Hepatocyte (in vitro differentiated cells): Measurements from ENCODE around the gene SAPCD2. TPM values are rescaled to one million over a fixed set of nuclear protein-coding genes. Genes with fewer than 3 reads are reported as not detected.
"Not testable (repeated sequence)": the region's sequence is repeated elsewhere in the genome, so short reads cannot be mapped to it uniquely, and the experiment has no call there.

Experiments
- DNase-seq: peaks from one replicate; pipeline ENCODE4 v3.0.0-alpha.2; 2016; ENCODE audit warnings: low spot score
- H2AFZ ChIP-seq: fragments of 200-600 bp; sonication (generic); 2 replicates; pipeline ENCODE4 v1.6.0; 2016; ENCODE audit warnings: antibody characterized with exemption, mild to moderate bottlenecking
- H3K27ac ChIP-seq: fragments of 200-600 bp; sonication (generic); 2 replicates; pipeline ENCODE4 v1.5.1; 2016; ENCODE audit warnings: mild to moderate bottlenecking
- H3K27me3 ChIP-seq: fragments of 200-600 bp; sonication (generic); 2 replicates; pipeline ENCODE4 v1.6.1; 2016
- H3K36me3 ChIP-seq: fragments of 200-600 bp; sonication (generic); replicated peaks from 2 replicates; pipeline ENCODE4 v1.5.1; 2016; ENCODE audit warnings: low read depth; ENCODE audit not compliant: insufficient read depth
- H3K4me1 ChIP-seq: fragments of 200-600 bp; sonication (generic); 2 replicates; pipeline ENCODE4 v1.5.1; 2016; ENCODE audit warnings: mild to moderate bottlenecking, moderate library complexity; ENCODE audit not compliant: insufficient read depth
- H3K4me2 ChIP-seq: fragments of 200-600 bp; sonication (generic); 2 replicates; pipeline ENCODE4 v1.6.0; 2016
- H3K4me3 ChIP-seq: fragments of 200-600 bp; sonication (generic); 2 replicates; pipeline ENCODE4 v1.5.1; 2016; ENCODE audit warnings: mild to moderate bottlenecking
- H3K79me2 ChIP-seq: fragments of 200-600 bp; sonication (generic); 2 replicates; pipeline ENCODE4 v1.6.0; 2017; ENCODE audit warnings: mild to moderate bottlenecking
- H3K9me2 ChIP-seq: fragments of 200-600 bp; sonication (generic); replicated peaks from 2 replicates; pipeline ENCODE4 v1.6.0; 2017; ENCODE audit warnings: mild to moderate bottlenecking; ENCODE audit not compliant: insufficient read depth
- H3K9me3 ChIP-seq: fragments of 200-600 bp; sonication (generic); 2 replicates; pipeline ENCODE4 v1.5.1; 2016; ENCODE audit warnings: low read depth, mild to moderate bottlenecking
- H4K20me1 ChIP-seq: fragments of 200-600 bp; sonication (generic); 2 replicates; pipeline ENCODE4 v1.6.0; 2016; ENCODE audit warnings: mild to moderate bottlenecking; ENCODE audit not compliant: insufficient read depth, poor library complexity, severe bottlenecking
- CTCF ChIP-seq: fragments of 200-600 bp; sonication (generic); IDR thresholded peaks from 2 replicates; pipeline ENCODE4 v1.5.1; 2016; ENCODE audit warnings: antibody characterized with exemption, mild to moderate bottlenecking; ENCODE audit not compliant: poor library complexity
- EZH2 ChIP-seq: fragments of 200-600 bp; sonication (generic); IDR thresholded peaks from 2 replicates; pipeline ENCODE4 v1.6.1; 2016; ENCODE audit warnings: antibody characterized with exemption, mild to moderate bottlenecking, borderline replicate concordance
- EZH2phosphoT487 ChIP-seq: fragments of 200-600 bp; sonication (generic); IDR thresholded peaks from one replicate; pipeline ENCODE4 v1.6.1; 2018; ENCODE audit warnings: antibody characterized with exemption, mild to moderate bottlenecking, low read depth, moderate library complexity; ENCODE audit not compliant: unreplicated experiment, severe bottlenecking
- WGBS: methylation state at CpG from one replicate; pipeline ENCODE4 v1.1.6; 2016; ENCODE audit warnings: low lambda C conversion rate; ENCODE audit errors: missing lambda C conversion rate; 5-methylcytosine and 5-hydroxymethylcytosine counted together
- polyA plus RNA-seq: library from polyadenylated mRNA; unstranded; fragments of >200 nt; fragmentation: Nextera tagmentation; extraction: Ambion mirVana; gene quantifications from 2 replicates; pipeline ENCODE4 v1.2.1, GENCODE V29; 2016
- total RNA-seq: library from RNA; depleted of rRNA; stranded (reverse); fragments of >200 nt; gene quantifications from 2 replicates; pipeline ENCODE4 v1.2.3, GENCODE V29; 2014

Gene SAPCD2
- total and polyA plus RNA-seq, 2 experiments from 2014 or later = 4.8 to 7.5 TPM

GRCh38 chr9:137064027-137064879, 6.1 kb downstream of the SAPCD2 start:
- TF ChIP-seq EZH2phosphoT487 = no peak
- TF ChIP-seq EZH2 = no peak
- TF ChIP-seq CTCF = peak; percentile 89
- H3K27ac ChIP-seq = no peak overlapping the region
- no peaks in the 10 kb centered on the region for H4K20me1 ChIP-seq
- H3K27me3 ChIP-seq = no peaks in the 10 kb centered on the region
- 67% methylated on average over 41 of the region's 55 CpGs for WGBS
- H3K4me3 ChIP-seq = no peak overlapping the region
- no peaks in the 10 kb centered on the region for H3K36me3 ChIP-seq
- H2AFZ ChIP-seq = no peak overlapping the region
- no peaks in the 10 kb centered on the region for H3K9me2 ChIP-seq
- H3K4me2 ChIP-seq = no peak overlapping the region
- DNase-seq = peak; percentile 71
- no peaks in the 10 kb centered on the region for H3K9me3 ChIP-seq
- no peaks in the 10 kb centered on the region for H3K4me1 ChIP-seq
- no peaks in the 10 kb centered on the region for H3K79me2 ChIP-seq

- DNase-seq = no peak
- Histone ChIP-seq H2AFZ (no peak overlapping the region), H3K9me2 (no peaks in the 10 kb centered on the region), H3K27me3 (no peaks in the 10 kb centered on the region), H3K36me3 (no peaks in the 10 kb centered on the region), H3K4me2 (no peak overlapping the region), H3K79me2 (no peaks in the 10 kb centered on the region), H3K27ac (no peak overlapping the region), H3K9me3 (no peaks in the 10 kb centered on the region), H3K4me1 (no peaks in the 10 kb centered on the region), H3K4me3 (no peak overlapping the region), H4K20me1 (no peaks in the 10 kb centered on the region)
- WGBS = 95% methylated on average over 23 of the region's 26 CpGs
- TF ChIP-seq EZH2 (no peak), CTCF (no peak), EZH2phosphoT487 (no peak)
These were observed 6.9 kb downstream of the SAPCD2 start for GRCh38 chr9:137063311-137064026.

- H2AFZ ChIP-seq, H3K36me3 ChIP-seq, H4K20me1 ChIP-seq, H3K4me2 ChIP-seq, H3K9me2 ChIP-seq, H3K27ac ChIP-seq, DNase-seq, H3K9me3 ChIP-seq, H3K4me1 ChIP-seq, H3K79me2 ChIP-seq, H3K4me3 ChIP-seq, H3K27me3 ChIP-seq: not testable (repeated sequence)
- 81% methylated on average over 9 of the region's 9 CpGs for WGBS
These were observed 7.6 kb downstream of the SAPCD2 start for GRCh38 chr9:137062798-137063197.

GRCh38 chr9:137062384-137062783, 8.0 kb downstream of the SAPCD2 start:
- H3K4me1 ChIP-seq = peaks cover 7% of the 10 kb centered on the region
- H2AFZ ChIP-seq = no peak overlapping the region
- H3K36me3 ChIP-seq = no peaks in the 10 kb centered on the region
- DNase-seq = no peak
- no peak overlapping the region for H3K27ac ChIP-seq
- no peak for TF ChIP-seq CTCF
- no peak for TF ChIP-seq EZH2
- TF ChIP-seq EZH2phosphoT487 = no peak
- 90% methylated on average over 15 of the region's 15 CpGs for WGBS
- H3K4me2 ChIP-seq = no peak overlapping the region
- H3K9me3 ChIP-seq = no peaks in the 10 kb centered on the region
- no peaks in the 10 kb centered on the region for H3K79me2 ChIP-seq
- no peaks in the 10 kb centered on the region for H4K20me1 ChIP-seq
- no peaks in the 10 kb centered on the region for H3K27me3 ChIP-seq
- H3K9me2 ChIP-seq = no peaks in the 10 kb centered on the region
- H3K4me3 ChIP-seq = no peak overlapping the region
